ENCODE data around the gene DRD4.

Gene DRD4

DNA sequence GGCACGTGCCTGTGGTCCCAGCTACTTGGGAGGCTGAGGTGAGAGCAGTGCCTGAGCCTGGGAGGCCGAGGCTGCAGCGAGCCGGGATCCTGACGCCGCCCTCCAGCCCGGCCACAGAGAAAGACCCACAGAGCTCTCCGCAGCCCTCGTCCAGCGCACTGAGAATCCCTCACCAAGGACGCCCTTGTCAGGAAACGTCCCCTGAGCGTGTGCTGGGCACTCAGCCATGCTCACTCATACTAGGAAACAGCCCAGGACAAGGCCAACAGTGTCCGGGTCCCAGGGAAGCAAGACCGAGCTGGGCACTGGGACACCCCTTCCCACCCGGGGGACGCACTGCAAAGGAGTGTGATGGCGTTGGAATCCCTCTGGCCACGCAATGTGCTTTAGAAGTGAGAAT lies 43.4 kb downstream of the DRD4 start:
- TF ChIP-seq, protein P1, sequence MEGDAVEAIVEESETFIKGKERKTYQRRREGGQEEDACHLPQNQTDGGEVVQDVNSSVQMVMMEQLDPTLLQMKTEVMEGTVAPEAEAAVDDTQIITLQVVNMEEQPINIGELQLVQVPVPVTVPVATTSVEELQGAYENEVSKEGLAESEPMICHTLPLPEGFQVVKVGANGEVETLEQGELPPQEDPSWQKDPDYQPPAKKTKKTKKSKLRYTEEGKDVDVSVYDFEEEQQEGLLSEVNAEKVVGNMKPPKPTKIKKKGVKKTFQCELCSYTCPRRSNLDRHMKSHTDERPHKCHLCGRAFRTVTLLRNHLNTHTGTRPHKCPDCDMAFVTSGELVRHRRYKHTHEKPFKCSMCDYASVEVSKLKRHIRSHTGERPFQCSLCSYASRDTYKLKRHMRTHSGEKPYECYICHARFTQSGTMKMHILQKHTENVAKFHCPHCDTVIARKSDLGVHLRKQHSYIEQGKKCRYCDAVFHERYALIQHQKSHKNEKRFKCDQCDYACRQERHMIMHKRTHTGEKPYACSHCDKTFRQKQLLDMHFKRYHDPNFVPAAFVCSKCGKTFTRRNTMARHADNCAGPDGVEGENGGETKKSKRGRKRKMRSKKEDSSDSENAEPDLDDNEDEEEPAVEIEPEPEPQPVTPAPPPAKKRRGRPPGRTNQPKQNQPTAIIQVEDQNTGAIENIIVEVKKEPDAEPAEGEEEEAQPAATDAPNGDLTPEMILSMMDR (IDR thresholded peaks at IDR 0.05; ENCODE audit: low read depth, low read length, poor library complexity, severe bottlenecking): no peak
- TF ChIP-seq EZH2phosphoT487 (IDR thresholded peaks at IDR 0.05; ENCODE audit: borderline replicate concordance, low read length): no peak
- no peak overlapping the region for H3K27ac ChIP-seq (ENCODE audit: low read depth, low read length)
- H3K4me2 ChIP-seq (ENCODE audit: low read length): no peak overlapping the region
- H3K4me3 ChIP-seq (ENCODE audit: low read length): no peak overlapping the region
- H4K20me1 ChIP-seq (ENCODE audit: control insufficient read depth, insufficient read depth, low read depth, low read length): no peaks in the 10 kb centered on the region
- H3K4me1 ChIP-seq (ENCODE audit: control insufficient read depth, low read length): no peaks in the 10 kb centered on the region
- H3K9me3 ChIP-seq (ENCODE audit: control insufficient read depth, insufficient read depth, low read length): no peaks in the 10 kb centered on the region
- H3F3A ChIP-seq (ENCODE audit: control insufficient read depth, insufficient read depth): no peaks in the 10 kb centered on the region
- H3K79me2 ChIP-seq (ENCODE audit: control insufficient read depth, low read length): no peaks in the 10 kb centered on the region
- peaks cover 14% of the 10 kb centered on the region; the same call in 1 of the 2 replicates for H3K36me3 ChIP-seq (ENCODE audit: control insufficient read depth, low read length)
- no peaks in the 10 kb centered on the region for H3K9me2 ChIP-seq (replicated peaks; ENCODE audit: control insufficient read depth, low read length)
- H3K27me3 ChIP-seq (ENCODE audit: control insufficient read depth, low read length): no peaks in the 10 kb centered on the region

- H3K4me1 ChIP-seq (ENCODE audit: control insufficient read depth, low read length): no peaks in the 10 kb centered on the region
- H3K27me3 ChIP-seq (ENCODE audit: control insufficient read depth, low read length): no peaks in the 10 kb centered on the region
- H4K20me1 ChIP-seq (ENCODE audit: control insufficient read depth, insufficient read depth, low read depth, low read length): no peaks in the 10 kb centered on the region
- H3K9me2 ChIP-seq (replicated peaks; ENCODE audit: control insufficient read depth, low read length): no peaks in the 10 kb centered on the region
- peaks cover 14% of the 10 kb centered on the region; the same call in 1 of the 2 replicates for H3K36me3 ChIP-seq (ENCODE audit: control insufficient read depth, low read length)
- H3K4me3 ChIP-seq (ENCODE audit: low read length): no peak overlapping the region
- H3K27ac ChIP-seq (ENCODE audit: low read depth, low read length): no peak overlapping the region
- H3K4me2 ChIP-seq (ENCODE audit: low read length): no peak overlapping the region
- TF ChIP-seq, protein P1 (IDR thresholded peaks at IDR 0.05; ENCODE audit: low read depth, low read length, poor library complexity, severe bottlenecking): no peak
- TF ChIP-seq EZH2phosphoT487 (IDR thresholded peaks at IDR 0.05; ENCODE audit: borderline replicate concordance, low read length): no peak
- no peaks in the 10 kb centered on the region for H3K79me2 ChIP-seq (ENCODE audit: control insufficient read depth, low read length)
- H3F3A ChIP-seq (ENCODE audit: control insufficient read depth, insufficient read depth): no peaks in the 10 kb centered on the region
- H3K9me3 ChIP-seq (ENCODE audit: control insufficient read depth, insufficient read depth, low read length): no peaks in the 10 kb centered on the region
These were observed 43.9 kb downstream of the DRD4 start for GRCh38 chr11:680970-681369.

- H3K4me1 ChIP-seq (ENCODE audit: control insufficient read depth, low read length): no peaks in the 10 kb centered on the region
- no peak overlapping the region for H3K4me2 ChIP-seq (ENCODE audit: low read length)
- H3K9me2 ChIP-seq (replicated peaks; ENCODE audit: control insufficient read depth, low read length): no peaks in the 10 kb centered on the region
- no peak overlapping the region for H3K27ac ChIP-seq (ENCODE audit: low read depth, low read length)
- H4K20me1 ChIP-seq (ENCODE audit: control insufficient read depth, insufficient read depth, low read depth, low read length): no peaks in the 10 kb centered on the region
- no peaks in the 10 kb centered on the region for H3F3A ChIP-seq (ENCODE audit: control insufficient read depth, insufficient read depth)
- peaks cover 23% of the 10 kb centered on the region for H3K36me3 ChIP-seq (ENCODE audit: control insufficient read depth, low read length)
- H3K27me3 ChIP-seq (ENCODE audit: control insufficient read depth, low read length): no peaks in the 10 kb centered on the region
- H3K79me2 ChIP-seq (ENCODE audit: control insufficient read depth, low read length): peaks cover 15% of the 10 kb centered on the region
- H3K4me3 ChIP-seq (ENCODE audit: low read length): no peak overlapping the region
- H3K9me3 ChIP-seq (ENCODE audit: control insufficient read depth, insufficient read depth, low read length): no peaks in the 10 kb centered on the region
- TF ChIP-seq EZH2phosphoT487 (IDR thresholded peaks at IDR 0.05; ENCODE audit: borderline replicate concordance, low read length): no peak
- TF ChIP-seq, protein P1 (IDR thresholded peaks at IDR 0.05; ENCODE audit: low read depth, low read length, poor library complexity, severe bottlenecking): no peak
These were observed 49.6 kb downstream of the DRD4 start for GRCh38 chr11:686451-687243.
